K562 (cell line): Measurements from ENCODE around the gene SYNGR1.

Source experiments
- CBX2 ChIP-seq: fragments of 200-600 bp; sonication (generic); IDR thresholded peaks from one replicate; pipeline ENCODE4 v1.6.1; 2012; ENCODE audit warnings: mild to moderate bottlenecking, low read length, inconsistent platforms; ENCODE audit not compliant: insufficient read depth, poor library complexity, severe bottlenecking
- CEBPB ChIP-seq: fragments of 450-650 bp; IDR thresholded peaks from 2 replicates; pipeline ENCODE4 v1.6.1; 2016; ENCODE audit warnings: missing genetic modification characterization, missing compliant biosample characterization
- SMARCA4 ChIP-seq: fragments of 450-650 bp; IDR thresholded peaks from 2 replicates; pipeline ENCODE4 v1.6.1; 2016

- no peak for TF ChIP-seq CBX2
- TF ChIP-seq CEBPB (tag): no peak
- TF ChIP-seq SMARCA4: no peak
Measured at GRCh38 chr22:39426380-39427043, 76.7 kb downstream of the SYNGR1 start.
